Epidermal melanocyte (primary cell): ENCODE measurements around the gene NR6A1.

ENCODE experiments used
- DNase-seq: peaks from one replicate; pipeline ENCODE4 v3.0.0; 2011; ENCODE audit warnings: low spot score; ENCODE audit not compliant: insufficient read length

NR6A1 gene

GRCh38 chr9:124505901-124506346, 265.2 kb downstream of the NR6A1 start:
- DNase-seq = no peak

- no peak for DNase-seq
These were observed 265.9 kb downstream of the NR6A1 start for GRCh38 chr9:124505006-124505900.

- no peak for DNase-seq
These were observed 266.5 kb downstream of the NR6A1 start for GRCh38 chr9:124504530-124505005.

- DNase-seq = no peak
These were observed 267.2 kb downstream of the NR6A1 start for GRCh38 chr9:124503713-124504529.

- no peak for DNase-seq
These were observed 268.1 kb downstream of the NR6A1 start for GRCh38 chr9:124502711-124503702.

GRCh38 chr9:124501771-124502320, 269.3 kb downstream of the NR6A1 start:
- no peak for DNase-seq

- no peak for DNase-seq
These were observed 270.1 kb downstream of the NR6A1 start for GRCh38 chr9:124500796-124501611.

- no peak for DNase-seq
These were observed 270.9 kb downstream of the NR6A1 start for GRCh38 chr9:124500028-124500795.

- DNase-seq = no peak
These were observed 271.9 kb downstream of the NR6A1 start for GRCh38 chr9:124499216-124499615.

GRCh38 chr9:124498499-124499146, 272.5 kb downstream of the NR6A1 start:
- DNase-seq = no peak

GRCh38 chr9:124498040-124498439, 273.1 kb downstream of the NR6A1 start:
- no peak for DNase-seq

- no peak for DNase-seq
These were observed 273.7 kb downstream of the NR6A1 start for GRCh38 chr9:124497441-124497840.

- no peak for DNase-seq
These were observed 274.6 kb downstream of the NR6A1 start for GRCh38 chr9:124496463-124496862.

- DNase-seq = no peak
These were observed 275.0 kb downstream of the NR6A1 start for GRCh38 chr9:124496075-124496449.

- DNase-seq = no peak
These were observed 275.7 kb downstream of the NR6A1 start for GRCh38 chr9:124495126-124496074.

GRCh38 chr9:124493794-124494479, 277.2 kb downstream of the NR6A1 start:
- DNase-seq = no peak

GRCh38 chr9:124493218-124493617, 277.9 kb downstream of the NR6A1 start:
- no peak for DNase-seq
